Left lung (tissue), 10 donors: ENCODE measurements around the gene ZNF202. TPM values are rescaled to one million over a fixed set of nuclear protein-coding genes. Genes with fewer than 3 reads are reported as not detected.

Experiments
- ATAC-seq: fragments of 200-7000 bp; cut with Tn5 transposase; one replicate; pipeline ENCODE4 v1.9.1; 2020; ENCODE audit warnings: moderate library complexity
- DNase-seq, 4 donors: peaks; one replicate each; pipeline ENCODE4 v3.0.0-alpha.2; 2013 to 2020
- H3K27ac ChIP-seq, 2 donors: fragments of 200-600 bp; sonication (generic) in 1 of 2; one replicate each; pipeline versions ENCODE4 v1.5.0 to v1.8.0; 2020 to 2021
- H3K27me3 ChIP-seq, 2 donors: fragments of 200-600 bp; sonication (generic) in 1 of 2; one replicate each; pipeline versions ENCODE4 v1.5.0 to v1.8.0; 2020 to 2021
- H3K36me3 ChIP-seq, 2 donors: fragments of 200-600 bp; sonication (generic) in 1 of 2; one replicate each; pipeline versions ENCODE4 v1.5.0 to v1.8.0; 2020 to 2021
- H3K4me1 ChIP-seq, 2 donors: fragments of 200-600 bp; one replicate each; pipeline ENCODE4 v1.8.0; 2021
- H3K4me3 ChIP-seq, 2 donors: fragments of 200-600 bp; sonication (generic) in 1 of 2; one replicate each; pipeline versions ENCODE4 v1.5.0 to v1.8.0; 2020 to 2021; ENCODE audit warnings: mild to moderate bottlenecking in 1 of 2
- H3K9me3 ChIP-seq, 2 donors: fragments of 200-600 bp; sonication (generic) in 1 of 2; one replicate each; pipeline versions ENCODE4 v1.5.0 to v1.8.0; 2020 to 2021
- CTCF ChIP-seq, 2 donors: fragments of 200-600 bp; sonication (generic) in 1 of 2; IDR thresholded peaks; one replicate each; pipeline versions ENCODE4 v1.5.0 to v1.8.0; 2021; ENCODE audit warnings: antibody characterized with exemption in 2 of 2
- intact Hi-C, 2 donors: fragments of 100-400 bp; cut with DNase I; formaldehyde crosslinking; loops; one replicate each; pipeline versions ENCODE4 v1.11.2 to v1.14.2; 2022
- polyA plus RNA-seq, 6 donors: library from polyadenylated mRNA; unstranded; fragments of 120-200 nt; gene quantifications; one replicate each; pipeline ENCODE4 v1.2.1, GENCODE V29; 2013; ENCODE audit not compliant: insufficient read length in 6 of 6
- total RNA-seq, 2 donors: library from RNA; stranded (reverse); fragmentation: NEBNext Ultra II Directional; extraction: Animal tissue kit (Norgen Biotek cat#: 25700); gene quantifications; one replicate each; pipeline ENCODE4 v1.2.1, GENCODE V29; 2021
- donor health status: DM: no; HTN: yes; CAD: no.
- donor health status: DM: no; HTN: no; CAD: no.

ZNF202 gene
- total and polyA plus RNA-seq, 8 donors: 6.6 to 24.2 (median 20.7) TPM

DNA sequence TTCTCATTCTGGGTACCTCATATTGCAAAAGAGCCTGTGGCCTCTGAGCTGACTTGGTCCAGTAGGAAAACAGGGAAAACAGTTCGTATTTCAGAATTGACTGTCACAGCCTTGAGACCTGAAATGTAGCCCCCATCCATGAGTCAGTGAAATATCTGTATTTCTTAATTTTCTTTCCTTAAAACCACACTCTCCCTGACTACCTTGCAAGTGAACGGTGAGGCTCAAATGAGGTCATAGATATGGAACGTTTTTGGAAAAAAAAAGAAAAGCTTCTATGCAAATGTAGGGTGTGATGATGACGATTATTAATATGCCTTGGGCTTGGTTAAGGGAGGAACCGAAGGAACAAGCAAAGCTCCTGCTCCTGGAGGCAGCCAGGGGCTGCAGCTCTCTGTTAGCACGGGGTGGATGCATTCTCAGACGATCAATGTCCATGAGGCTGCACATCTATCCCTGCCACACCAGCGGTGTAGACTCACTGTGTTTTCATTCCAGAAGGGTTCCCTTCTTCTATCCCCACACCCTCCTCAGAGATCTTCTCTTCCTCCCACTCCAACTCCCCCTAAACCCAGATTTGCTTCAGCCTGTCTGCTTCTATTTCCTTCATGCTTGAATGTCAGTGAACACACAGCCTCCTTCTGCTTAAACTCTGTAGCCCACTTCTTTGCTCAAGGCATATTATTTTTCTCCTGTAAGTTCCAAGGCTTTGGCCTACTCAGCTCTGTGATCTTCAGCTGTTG, 57.9 kb downstream of the ZNF202 start:
- TF ChIP-seq CTCF (IDR thresholded peaks at IDR 0.05): no peak
- Histone ChIP-seq H3K27ac (no peak overlapping the region), H3K4me3 (no peak overlapping the region), H3K4me1 (no peaks in the 10 kb centered on the region), H3K36me3 (no peaks in the 10 kb centered on the region), H3K9me3 (no peaks in the 10 kb centered on the region), H3K27me3 (peaks cover 0 to 13% of the 10 kb centered on the region in 2 donors)
- ATAC-seq (no peak), DNase-seq (no peak)
- intact Hi-C loops: no loop called here

- Histone ChIP-seq H3K4me3 (no peak overlapping the region), H3K27me3 (peaks cover 0 to 8% of the 10 kb centered on the region in 2 donors), H3K9me3 (no peaks in the 10 kb centered on the region), H3K36me3 (no peaks in the 10 kb centered on the region), H3K4me1 (no peaks in the 10 kb centered on the region), H3K27ac (no peak overlapping the region)
- no peak for TF ChIP-seq CTCF (IDR thresholded peaks at IDR 0.05)
- intact Hi-C loops: no loop called here
- DNase-seq (no peak), ATAC-seq (no peak)
Measured at GRCh38 chr11:123682696-123683410, 58.6 kb downstream of the ZNF202 start.

- Histone ChIP-seq H3K27ac (no peak overlapping the region), H3K36me3 (no peaks in the 10 kb centered on the region), H3K4me3 (no peak overlapping the region), H3K9me3 (no peaks in the 10 kb centered on the region), H3K27me3 (peaks cover 0 to 8% of the 10 kb centered on the region in 2 donors), H3K4me1 (no peaks in the 10 kb centered on the region)
- intact Hi-C loops: no loop called here
- DNase-seq: no peak
- TF ChIP-seq CTCF (IDR thresholded peaks at IDR 0.05): no peak
- ATAC-seq: no peak
Measured at GRCh38 chr11:123681030-123681429, 60.4 kb downstream of the ZNF202 start.

GRCh38 chr11:123678246-123678645, 63.2 kb downstream of the ZNF202 start:
- Histone ChIP-seq H3K27me3 (peaks cover 0 to 1% of the 10 kb centered on the region in 2 donors), H3K4me3 (no peak overlapping the region), H3K9me3 (no peaks in the 10 kb centered on the region), H3K36me3 (no peaks in the 10 kb centered on the region), H3K27ac (no peak overlapping the region), H3K4me1 (no peaks in the 10 kb centered on the region)
- no peak for TF ChIP-seq CTCF (IDR thresholded peaks at IDR 0.05)
- intact Hi-C loops: no loop called here
- DNase-seq (no peak), ATAC-seq (no peak)

DNA sequence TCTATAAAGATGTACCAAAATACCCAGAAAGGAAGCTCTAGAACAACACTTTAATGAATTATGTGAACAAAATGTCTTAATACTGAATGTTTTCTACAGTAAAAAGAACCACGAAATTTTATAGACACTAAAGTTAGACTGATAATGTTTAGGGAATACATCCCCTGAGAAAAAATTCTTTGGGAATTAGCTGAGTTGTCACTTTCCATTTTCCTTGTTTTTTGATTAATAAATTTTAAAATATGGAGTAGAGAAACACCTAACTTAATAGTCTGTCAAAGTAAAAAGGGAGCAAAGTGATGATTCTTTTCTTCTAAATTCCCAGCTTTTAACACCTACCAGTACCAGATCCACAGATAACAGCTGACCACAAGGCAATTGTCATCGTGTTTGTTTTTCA, 64.0 kb downstream of the ZNF202 start:
- intact Hi-C loops: no loop called here
- no peak for ATAC-seq
- DNase-seq: no peak
- no peaks in the 10 kb centered on the region for H3K4me1 ChIP-seq
- no peak for TF ChIP-seq CTCF (IDR thresholded peaks at IDR 0.05)
- no peaks in the 10 kb centered on the region for H3K36me3 ChIP-seq
- H3K27me3 ChIP-seq: peaks cover 0 to 2% of the 10 kb centered on the region in 2 donors
- no peak overlapping the region for H3K27ac ChIP-seq
- no peaks in the 10 kb centered on the region for H3K9me3 ChIP-seq
- H3K4me3 ChIP-seq: no peak overlapping the region
